HCT116 (cell line): ENCODE data around the gene ZNF20. TPM values are rescaled to one million over a fixed set of nuclear protein-coding genes. Genes with fewer than 3 reads are reported as not detected.

Experiments
- ATAC-seq: fragments of 200-7000 bp; cut with Tn5 transposase; 2 replicates; pipeline ENCODE4 v1.9.1; 2020; ENCODE audit warnings: mild to moderate bottlenecking, moderate library complexity
- BruUV-seq: library from RNA; stranded (reverse); fragments of 400-500 nt; replicated peaks from 2 replicates; lab custom pipeline; 2021; lab: Mats Ljungman, UMichigan
- CTCF ChIA-PET: fragments of 300-600 bp; sonication (Branson Sonifier 250); formaldehyde crosslinking; loops from one replicate; lab custom pipeline; 2021; ENCODE audit warnings: antibody characterized with exemption; lab: Charles Lee
- POLR2A ChIA-PET: fragments of 300-600, 350-600 bp; sonication (Branson Sonifier 250); formaldehyde crosslinking; loops from one replicate; lab custom pipeline; 2021; ENCODE audit warnings: antibody characterized with exemption; lab: Charles Lee
- RAD21 ChIA-PET, 2 experiments: fragments of 300-600 bp; sonication (Branson Sonifier 250); formaldehyde crosslinking; loops; one replicate each; lab custom pipeline; 2023; ENCODE audit warnings: low total read pairs in 2 of 2; ENCODE audit not compliant: uncharacterized antibody in 2 of 2, unreplicated experiment in 2 of 2, low non-redundant PET in 1 of 2; lab: Charles Lee
- DNase-seq: peaks from one replicate; pipeline ENCODE4 v3.0.0-alpha.2; 2010; ENCODE audit warnings: low read depth, low spot score
- H2AFZ ChIP-seq: fragments of 200-600 bp; shearing (Covaris generic), sonication (generic); 2 replicates; pipeline ENCODE4 v1.6.1; 2017; ENCODE audit warnings: low read depth, mixed run types, mixed read lengths, antibody characterized with exemption, low read length; ENCODE audit not compliant: poor library complexity, severe bottlenecking
- H3K27ac ChIP-seq: 2 replicates; pipeline ENCODE4 v1.5.1; 2012; ENCODE audit warnings: low read depth, low read length
- H3K27me3 ChIP-seq: fragments of 200-600 bp; sonication (generic); 2 replicates; pipeline ENCODE4 v1.6.1; 2016; ENCODE audit warnings: mixed run types, low read length, mixed read lengths; ENCODE audit not compliant: insufficient read depth
- H3K36me3 ChIP-seq, 2 experiments: fragments of 200-500 bp in 1 of 2; fragments of 200-600 bp in 1 of 2; sonication (Bioruptor generic) in 1 of 2; sonication (generic) in 1 of 2; 2 replicates each; pipeline versions ENCODE4 v1.5.1 to v1.6.1; 2014 to 2016; ENCODE audit warnings: low read length in 2 of 2, inconsistent platforms in 1 of 2, mixed read lengths in 1 of 2, mixed run types in 1 of 2; ENCODE audit not compliant: insufficient read depth in 2 of 2, control insufficient read depth in 1 of 2
- H3K4me1 ChIP-seq, 2 experiments: fragments of 200-600 bp in 1 of 2; sonication (generic) in 1 of 2; 2 replicates each; pipeline versions ENCODE4 v1.5.1 to v1.6.1; 2012 to 2017; ENCODE audit warnings: low read length in 2 of 2, inconsistent platforms in 1 of 2, mild to moderate bottlenecking in 1 of 2, mixed read lengths in 1 of 2, mixed run types in 1 of 2, moderate library complexity in 1 of 2; ENCODE audit not compliant: insufficient read depth in 2 of 2, control insufficient read depth in 1 of 2
- H3K4me2 ChIP-seq: fragments of 200-600 bp; sonication (generic); 2 replicates; pipeline ENCODE4 v1.6.1; 2017; ENCODE audit warnings: mixed run types, low read length, mixed read lengths
- H3K4me3 ChIP-seq, 2 experiments: fragments of 200-600 bp in 1 of 2; sonication (generic) in 1 of 2; replicated peaks in 1 of 2; 2 replicates each; pipeline ENCODE4 v1.5.1; 2011 to 2016; ENCODE audit warnings: low read length in 2 of 2, control low read depth in 1 of 2, low read depth in 1 of 2, mild to moderate bottlenecking in 1 of 2, mixed read lengths in 1 of 2, mixed run types in 1 of 2
- H3K79me2 ChIP-seq: fragments of 200-600 bp; sonication (generic); 2 replicates; pipeline ENCODE4 v1.6.1; 2017; ENCODE audit warnings: mild to moderate bottlenecking, mixed run types, low read length, moderate library complexity, mixed read lengths; ENCODE audit not compliant: insufficient read depth
- H3K9ac ChIP-seq: fragments of 200-600 bp; sonication (generic); 2 replicates; pipeline ENCODE4 v1.6.1; 2016; ENCODE audit warnings: low read length, mixed read lengths
- H3K9me2 ChIP-seq: fragments of 200-600 bp; sonication (generic), shearing (Covaris generic); 2 replicates; pipeline ENCODE4 v1.6.1; 2017; ENCODE audit warnings: mixed run types, mild to moderate bottlenecking, moderate library complexity; ENCODE audit not compliant: insufficient read depth
- H3K9me3 ChIP-seq, 2 experiments: fragments of 200-500 bp in 1 of 2; fragments of 200-600 bp in 1 of 2; sonication (Bioruptor generic) in 1 of 2; sonication (generic) in 1 of 2; 2 replicates each; pipeline ENCODE4 v1.6.1; 2014 to 2017; ENCODE audit warnings: low read length in 2 of 2, mixed read lengths in 2 of 2, inconsistent platforms in 1 of 2, low read depth in 1 of 2, mild to moderate bottlenecking in 1 of 2, mixed run types in 1 of 2, moderate library complexity in 1 of 2; ENCODE audit not compliant: control insufficient read depth in 1 of 2, insufficient read depth in 1 of 2
- H4K20me1 ChIP-seq: fragments of 200-600 bp; sonication (generic), shearing (Covaris generic); 2 replicates; pipeline ENCODE4 v1.6.1; 2017; ENCODE audit warnings: mixed run types, mild to moderate bottlenecking, moderate library complexity; ENCODE audit not compliant: insufficient read depth
- CEBPB ChIP-seq: IDR thresholded peaks from 2 replicates; pipeline ENCODE4 v1.6.1; 2012; ENCODE audit warnings: low read depth
- JUND ChIP-seq: IDR thresholded peaks from 2 replicates; pipeline ENCODE4 v1.6.1; 2012
- POLR2AphosphoS5 ChIP-seq: IDR thresholded peaks from 2 replicates; pipeline ENCODE4 v1.6.1; 2011; ENCODE audit warnings: mild to moderate bottlenecking, low read depth, low read length, moderate library complexity
- RAD21 ChIP-seq: IDR thresholded peaks from 2 replicates; pipeline ENCODE4 v1.6.1; 2012; ENCODE audit warnings: low read depth, mild to moderate bottlenecking
- SP1 ChIP-seq: IDR thresholded peaks from 2 replicates; pipeline ENCODE4 v1.6.1; 2012; ENCODE audit warnings: low read depth
- TCF7L2 ChIP-seq: IDR thresholded peaks from 2 replicates; pipeline ENCODE4 v1.7.0; 2011; ENCODE audit warnings: borderline replicate concordance, inconsistent platforms; ENCODE audit not compliant: insufficient read depth, insufficient read length; ENCODE audit errors: extremely low read depth
- ZFX ChIP-seq: fragments of 450-650 bp; IDR thresholded peaks from 2 replicates; pipeline ENCODE4 v1.6.1; 2017
- ZNF274 ChIP-seq: fragments of 200-500 bp; sonication (Bioruptor generic); IDR thresholded peaks from 2 replicates; pipeline ENCODE4 v1.6.1; 2014; ENCODE audit warnings: mild to moderate bottlenecking, low read depth, low read length, inconsistent platforms
- intact Hi-C: fragments of 100-400 bp; cut with micrococcal nuclease; formaldehyde crosslinking; loops from 2 replicates; pipeline ENCODE4 v1.10.0; 2022
- total RNA-seq: library from RNA; stranded (reverse); gene quantifications from one replicate; pipeline ENCODE4 v1.2.1, GENCODE V29; 2021; ENCODE audit not compliant: unreplicated experiment
- TF ChIP-seq, protein P1 (sequence below): IDR thresholded peaks from 2 replicates; pipeline ENCODE4 v1.6.1; 2012
- TF ChIP-seq, protein P2 (sequence below), 3 experiments: fragments of 200-600 bp in 1 of 3; sonication (generic) in 1 of 3; IDR thresholded peaks in 2 of 3; conservative IDR thresholded peaks in 1 of 3; 2 replicates each; pipeline ENCODE4 v1.5.1; 2012 to 2017; ENCODE audit warnings: low read depth in 2 of 3, low read length in 2 of 3, antibody characterized with exemption in 1 of 3, borderline replicate concordance in 1 of 3, control low read depth in 1 of 3, mild to moderate bottlenecking in 1 of 3, mixed read lengths in 1 of 3, mixed run types in 1 of 3, moderate library complexity in 1 of 3; ENCODE audit not compliant: insufficient read depth in 1 of 3
- TF ChIP-seq, protein P3 (sequence below): IDR thresholded peaks from 2 replicates; pipeline ENCODE4 v1.6.1; 2011; ENCODE audit warnings: mild to moderate bottlenecking, low read length, moderate library complexity; ENCODE audit not compliant: insufficient replicate concordance; ENCODE audit errors: extremely low read depth

Gene ZNF20
- total RNA-seq, 1 experiment from 2014 or later = 1.0 TPM

DNA sequence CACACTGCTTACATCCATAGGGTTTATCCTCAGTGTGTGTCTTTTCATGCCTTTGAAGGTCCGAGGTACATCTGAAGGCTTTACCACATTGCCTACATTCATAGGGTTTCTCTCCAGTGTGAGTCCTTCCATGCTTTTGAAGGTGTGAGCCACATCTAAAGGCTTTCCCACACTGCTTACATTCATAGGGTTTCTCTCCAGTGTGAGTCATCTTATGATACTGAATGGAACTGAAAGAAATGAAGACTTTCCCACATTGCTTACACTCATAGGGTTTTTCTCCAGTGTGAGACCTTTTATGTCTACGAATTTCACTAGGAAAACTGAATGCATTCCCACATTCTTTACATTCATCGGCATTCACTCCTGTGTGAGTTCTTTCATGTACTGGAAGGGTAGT is 7.1 kb downstream of the ZNF20 start:
- Histone ChIP-seq H3K36me3 (no peaks in the 10 kb centered on the region), H3K27me3 (no peaks in the 10 kb centered on the region), H3K9me2 (no peaks in the 10 kb centered on the region), H3K4me1 (no peaks in the 10 kb centered on the region), H3K4me3 (no peak overlapping the region), H3K4me2 (no peak overlapping the region), H3K27ac (no peak overlapping the region), H3K79me2 (no peaks in the 10 kb centered on the region), H2AFZ (no peak overlapping the region), H3K9me3 (peaks cover 17 to 18% of the 10 kb centered on the region in 2 experiments; a peak in 2 of 4 replicates), H3K9ac (no peak overlapping the region), H4K20me1 (no peaks in the 10 kb centered on the region)
- ATAC-seq = no peak
- CTCF ChIA-PET = no interaction called here
- DNase-seq = no peak
- no TSS peak for BruUV-seq
- intact Hi-C loops = no loop called here
- RAD21 ChIA-PET = no interaction called here
- TF ChIP-seq, protein P1, sequence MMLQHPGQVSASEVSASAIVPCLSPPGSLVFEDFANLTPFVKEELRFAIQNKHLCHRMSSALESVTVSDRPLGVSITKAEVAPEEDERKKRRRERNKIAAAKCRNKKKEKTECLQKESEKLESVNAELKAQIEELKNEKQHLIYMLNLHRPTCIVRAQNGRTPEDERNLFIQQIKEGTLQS = no peak
- TF ChIP-seq ZFX (no peak), RAD21 (no peak), ZNF274 (no peak), JUND (no peak), POLR2AphosphoS5 (no peak), SP1 (no peak)
- POLR2A ChIA-PET = no interaction called here

DNA sequence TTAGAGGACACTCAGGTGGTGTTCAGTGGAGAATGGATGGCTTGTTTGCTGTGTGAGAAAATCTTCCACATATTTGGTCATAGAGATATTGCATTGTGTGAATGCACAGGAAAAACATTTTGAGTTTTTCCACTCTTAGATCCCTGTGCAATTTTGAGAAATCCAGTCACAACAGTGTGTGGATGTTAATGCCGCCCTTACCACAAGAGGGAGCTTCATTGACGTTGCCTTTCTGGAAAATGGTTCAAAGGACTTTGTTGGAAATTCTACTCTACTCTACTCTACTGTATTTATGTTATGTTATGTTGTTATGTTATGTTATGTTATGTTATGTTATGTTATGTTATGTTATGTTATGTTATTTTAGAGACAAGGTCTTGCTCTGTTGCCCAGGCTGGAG is 13.4 kb downstream of the ZNF20 start:
- RAD21 ChIA-PET = no interaction called here
- TF ChIP-seq ZNF274 (no peak), CEBPB (no peak), RAD21 (peak; percentile 44), TCF7L2 (no peak)
- TF ChIP-seq, protein P2, sequence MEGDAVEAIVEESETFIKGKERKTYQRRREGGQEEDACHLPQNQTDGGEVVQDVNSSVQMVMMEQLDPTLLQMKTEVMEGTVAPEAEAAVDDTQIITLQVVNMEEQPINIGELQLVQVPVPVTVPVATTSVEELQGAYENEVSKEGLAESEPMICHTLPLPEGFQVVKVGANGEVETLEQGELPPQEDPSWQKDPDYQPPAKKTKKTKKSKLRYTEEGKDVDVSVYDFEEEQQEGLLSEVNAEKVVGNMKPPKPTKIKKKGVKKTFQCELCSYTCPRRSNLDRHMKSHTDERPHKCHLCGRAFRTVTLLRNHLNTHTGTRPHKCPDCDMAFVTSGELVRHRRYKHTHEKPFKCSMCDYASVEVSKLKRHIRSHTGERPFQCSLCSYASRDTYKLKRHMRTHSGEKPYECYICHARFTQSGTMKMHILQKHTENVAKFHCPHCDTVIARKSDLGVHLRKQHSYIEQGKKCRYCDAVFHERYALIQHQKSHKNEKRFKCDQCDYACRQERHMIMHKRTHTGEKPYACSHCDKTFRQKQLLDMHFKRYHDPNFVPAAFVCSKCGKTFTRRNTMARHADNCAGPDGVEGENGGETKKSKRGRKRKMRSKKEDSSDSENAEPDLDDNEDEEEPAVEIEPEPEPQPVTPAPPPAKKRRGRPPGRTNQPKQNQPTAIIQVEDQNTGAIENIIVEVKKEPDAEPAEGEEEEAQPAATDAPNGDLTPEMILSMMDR (IDR thresholded peaks at IDR 0.05 in 2 of 3, conservative IDR thresholded peaks at IDR 0.05 in 1 of 3; ENCODE audit: borderline replicate concordance in 1 of 3, insufficient read depth in 1 of 3, low read depth in 2 of 3, low read length in 2 of 3) = peak; percentile 13 to 48 (median 40); a peak in 5 of 6 replicates
- TF ChIP-seq, protein P3, sequence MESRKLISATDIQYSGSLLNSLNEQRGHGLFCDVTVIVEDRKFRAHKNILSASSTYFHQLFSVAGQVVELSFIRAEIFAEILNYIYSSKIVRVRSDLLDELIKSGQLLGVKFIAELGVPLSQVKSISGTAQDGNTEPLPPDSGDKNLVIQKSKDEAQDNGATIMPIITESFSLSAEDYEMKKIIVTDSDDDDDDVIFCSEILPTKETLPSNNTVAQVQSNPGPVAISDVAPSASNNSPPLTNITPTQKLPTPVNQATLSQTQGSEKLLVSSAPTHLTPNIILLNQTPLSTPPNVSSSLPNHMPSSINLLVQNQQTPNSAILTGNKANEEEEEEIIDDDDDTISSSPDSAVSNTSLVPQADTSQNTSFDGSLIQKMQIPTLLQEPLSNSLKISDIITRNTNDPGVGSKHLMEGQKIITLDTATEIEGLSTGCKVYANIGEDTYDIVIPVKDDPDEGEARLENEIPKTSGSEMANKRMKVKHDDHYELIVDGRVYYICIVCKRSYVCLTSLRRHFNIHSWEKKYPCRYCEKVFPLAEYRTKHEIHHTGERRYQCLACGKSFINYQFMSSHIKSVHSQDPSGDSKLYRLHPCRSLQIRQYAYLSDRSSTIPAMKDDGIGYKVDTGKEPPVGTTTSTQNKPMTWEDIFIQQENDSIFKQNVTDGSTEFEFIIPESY = no peak
- TF ChIP-seq, all 23 proteins: peak for 2
- Histone ChIP-seq H3K27me3 (no peaks in the 10 kb centered on the region), H3K4me1 (no peaks in the 10 kb centered on the region), H3K9me2 (no peaks in the 10 kb centered on the region), H4K20me1 (no peaks in the 10 kb centered on the region), H3K4me3 (no peak overlapping the region), H2AFZ (no peak overlapping the region), H3K9ac (no peak overlapping the region), H3K36me3 (no peaks in the 10 kb centered on the region), H3K9me3 (peaks cover 5 to 18% of the 10 kb centered on the region in 2 experiments; a peak in 2 of 4 replicates), H3K4me2 (no peak overlapping the region), H3K27ac (no peak overlapping the region), H3K79me2 (no peaks in the 10 kb centered on the region)
- intact Hi-C loops = no loop called here
- ATAC-seq = no peak
- POLR2A ChIA-PET = interaction anchor here (0.6 kb wide), 1 partner anchor 320 kb away, joined by 3 read pairs; no protein-coding TSS in a partner anchor
- no TSS peak for BruUV-seq
- no peak for DNase-seq
- CTCF ChIA-PET = no interaction called here
